Sigmoid colon (tissue), 7 donors: ENCODE results near the gene TPPP3. TPM values are rescaled to one million over a fixed set of nuclear protein-coding genes. Genes with fewer than 3 reads are reported as not detected.

Experiments
- DNase-seq: peaks from one replicate; pipeline ENCODE4 v3.0.0-alpha.2; 2019
- H3K27ac ChIP-seq, 4 donors: fragments of 200-600 bp; sonication (generic); one replicate each; pipeline ENCODE4 v1.5.1; 2016 to 2019; ENCODE audit warnings: mild to moderate bottlenecking in 1 of 4
- H3K27me3 ChIP-seq, 3 donors: fragments of 200-600 bp; sonication (generic); one replicate each; pipeline ENCODE4 v1.5.1; 2019; ENCODE audit warnings: mild to moderate bottlenecking in 1 of 3
- H3K36me3 ChIP-seq, 4 donors: fragments of 200-600 bp; sonication (generic); one replicate each; pipeline ENCODE4 v1.5.1; 2016 to 2019
- H3K4me1 ChIP-seq, 4 donors: fragments of 200-600 bp; sonication (generic); one replicate each; pipeline ENCODE4 v1.5.1; 2017 to 2019
- H3K4me3 ChIP-seq, 4 donors: fragments of 200-600 bp; sonication (generic); one replicate each; pipeline ENCODE4 v1.5.1; 2017 to 2019; ENCODE audit warnings: mild to moderate bottlenecking in 2 of 4, moderate library complexity in 1 of 4
- H3K9me3 ChIP-seq, 4 donors: fragments of 200-600 bp in 3 of 4; sonication (generic) in 3 of 4; one replicate each; pipeline versions ENCODE4 v1.5.1 to v1.6.1; 2013 to 2019
- EP300 ChIP-seq, 4 donors: sonication (generic); formaldehyde crosslinking; IDR thresholded peaks; one replicate each; pipeline ENCODE4 v1.6.1; 2017; ENCODE audit warnings: antibody characterized with exemption in 4 of 4
- POLR2A ChIP-seq, 2 donors: fragments of 450-650 bp; IDR thresholded peaks; one replicate each; pipeline ENCODE4 v1.6.1; 2016; ENCODE audit warnings: antibody characterized with exemption in 2 of 2, mild to moderate bottlenecking in 2 of 2, moderate library complexity in 2 of 2
- POLR2AphosphoS5 ChIP-seq, 4 donors: sonication (generic); formaldehyde crosslinking; IDR thresholded peaks; one replicate each; pipeline ENCODE4 v1.6.1; 2017; ENCODE audit warnings: antibody characterized with exemption in 4 of 4
- WGBS, 2 donors: extraction: QIAGEN DNeasy Blood & Tissue Kit; methylation state at CpG; one replicate each; pipeline ENCODE4 v1.1.7; 2013; 5-methylcytosine and 5-hydroxymethylcytosine counted together
- intact Hi-C: fragments of 100-400 bp; cut with DNase I; formaldehyde crosslinking; loops from one replicate; pipeline ENCODE4 v1.15.1; 2023
- polyA plus RNA-seq, 3 donors: library from polyadenylated mRNA; stranded (reverse); fragments of 200-250 nt; gene quantifications; one replicate each; pipeline ENCODE4 v1.2.3, GENCODE V29; 2013
- total RNA-seq, 4 donors: library from RNA; depleted of rRNA; stranded (reverse); fragments of >200 nt; gene quantifications; one replicate each; pipeline ENCODE4 v1.1.0, GENCODE V29; 2016
- TF ChIP-seq, protein P1 (sequence below), 4 experiments: fragments of 450-650 bp in 3 of 4; fragments of 200-600 bp in 1 of 4; IDR thresholded peaks; one replicate each; pipeline ENCODE4 v1.5.1; 2016 to 2019; ENCODE audit warnings: antibody characterized with exemption in 4 of 4, mild to moderate bottlenecking in 3 of 4, moderate library complexity in 2 of 4
- donor health status: healthy with polysubstance abuse.
- donor health status: Bipolar disorder and iron deficiency.
- donor health status: healthy.

Gene TPPP3
- total and polyA plus RNA-seq, 7 donors = 2.4 to 27.4 (median 13.6) TPM

DNA sequence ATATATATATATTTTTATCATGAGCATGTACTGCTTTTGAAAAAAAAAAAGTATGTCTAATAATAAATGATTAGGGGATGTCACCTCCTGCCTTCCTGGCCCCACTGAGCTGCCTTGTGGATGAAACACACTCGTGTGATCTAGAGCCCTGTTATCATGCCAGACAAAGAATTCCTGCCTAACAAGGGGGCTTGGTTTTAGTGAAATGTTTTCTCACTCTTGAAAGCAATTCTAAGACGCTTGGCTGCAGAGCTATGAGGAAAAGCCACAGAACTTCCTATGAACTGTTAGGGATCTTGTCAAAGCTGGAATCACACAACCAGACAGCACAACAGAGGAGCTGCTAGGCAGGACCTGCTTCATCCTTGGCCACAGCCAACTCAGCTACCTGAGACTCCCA lies 19.0 kb upstream of the TPPP3 start:
- intact Hi-C loops = no loop called here
- no peaks in the 10 kb centered on the region for H3K27me3 ChIP-seq
- no peak overlapping the region for H3K4me3 ChIP-seq
- DNase-seq = no peak
- H3K36me3 ChIP-seq = peaks cover 0 to 8% (median 0%) of the 10 kb centered on the region in 4 donors
- H3K27ac ChIP-seq = no peak overlapping the region
- TF ChIP-seq, protein P1, sequence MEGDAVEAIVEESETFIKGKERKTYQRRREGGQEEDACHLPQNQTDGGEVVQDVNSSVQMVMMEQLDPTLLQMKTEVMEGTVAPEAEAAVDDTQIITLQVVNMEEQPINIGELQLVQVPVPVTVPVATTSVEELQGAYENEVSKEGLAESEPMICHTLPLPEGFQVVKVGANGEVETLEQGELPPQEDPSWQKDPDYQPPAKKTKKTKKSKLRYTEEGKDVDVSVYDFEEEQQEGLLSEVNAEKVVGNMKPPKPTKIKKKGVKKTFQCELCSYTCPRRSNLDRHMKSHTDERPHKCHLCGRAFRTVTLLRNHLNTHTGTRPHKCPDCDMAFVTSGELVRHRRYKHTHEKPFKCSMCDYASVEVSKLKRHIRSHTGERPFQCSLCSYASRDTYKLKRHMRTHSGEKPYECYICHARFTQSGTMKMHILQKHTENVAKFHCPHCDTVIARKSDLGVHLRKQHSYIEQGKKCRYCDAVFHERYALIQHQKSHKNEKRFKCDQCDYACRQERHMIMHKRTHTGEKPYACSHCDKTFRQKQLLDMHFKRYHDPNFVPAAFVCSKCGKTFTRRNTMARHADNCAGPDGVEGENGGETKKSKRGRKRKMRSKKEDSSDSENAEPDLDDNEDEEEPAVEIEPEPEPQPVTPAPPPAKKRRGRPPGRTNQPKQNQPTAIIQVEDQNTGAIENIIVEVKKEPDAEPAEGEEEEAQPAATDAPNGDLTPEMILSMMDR (IDR thresholded peaks at IDR 0.05) = no peak
- TF ChIP-seq EP300 (IDR thresholded peaks at IDR 0.05) = no peak
- TF ChIP-seq POLR2A (IDR thresholded peaks at IDR 0.05) = no peak
- no peak for TF ChIP-seq POLR2AphosphoS5 (IDR thresholded peaks at IDR 0.05)
- H3K9me3 ChIP-seq = no peaks in the 10 kb centered on the region
- peaks cover 0 to 24% (median 14%) of the 10 kb centered on the region in 4 donors for H3K4me1 ChIP-seq
- WGBS, 2 donors = 59 to 76% methylated on average over 2 of the region's 2 CpGs

DNA sequence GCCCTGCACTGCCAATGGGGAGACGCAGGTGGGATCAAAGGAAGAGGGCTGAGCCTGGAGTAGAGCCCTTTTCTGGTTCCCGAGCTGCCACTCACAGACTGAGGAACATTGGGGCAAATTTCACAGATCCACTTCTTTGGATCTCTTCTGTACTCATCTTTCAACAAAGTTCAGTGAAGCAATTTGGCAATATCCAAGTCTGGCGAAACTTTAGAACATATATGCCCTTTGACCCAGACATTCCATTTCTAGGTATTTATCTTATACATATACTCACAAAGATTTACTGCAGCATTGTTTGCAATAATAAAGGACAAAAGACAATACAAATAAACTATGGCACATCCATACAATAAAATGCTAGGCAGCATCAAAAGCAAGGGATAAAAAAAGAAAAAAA lies 18.0 kb upstream of the TPPP3 start:
- TF ChIP-seq POLR2A (IDR thresholded peaks at IDR 0.05) = no peak
- TF ChIP-seq POLR2AphosphoS5 (IDR thresholded peaks at IDR 0.05) = no peak
- TF ChIP-seq, protein P1 (IDR thresholded peaks at IDR 0.05) = no peak
- TF ChIP-seq EP300 (IDR thresholded peaks at IDR 0.05) = no peak
- H3K36me3 ChIP-seq = peaks cover 0 to 8% (median 0%) of the 10 kb centered on the region in 4 donors
- H3K9me3 ChIP-seq = no peaks in the 10 kb centered on the region
- H3K4me1 ChIP-seq = peaks cover 0 to 28% (median 19%) of the 10 kb centered on the region in 4 donors
- no peak for DNase-seq
- H3K4me3 ChIP-seq = no peak overlapping the region
- 72 to 87% methylated on average over 3 of the region's 3 CpGs for WGBS, 2 donors
- intact Hi-C loops = no loop called here
- no peaks in the 10 kb centered on the region for H3K27me3 ChIP-seq
- no peak overlapping the region for H3K27ac ChIP-seq

DNA sequence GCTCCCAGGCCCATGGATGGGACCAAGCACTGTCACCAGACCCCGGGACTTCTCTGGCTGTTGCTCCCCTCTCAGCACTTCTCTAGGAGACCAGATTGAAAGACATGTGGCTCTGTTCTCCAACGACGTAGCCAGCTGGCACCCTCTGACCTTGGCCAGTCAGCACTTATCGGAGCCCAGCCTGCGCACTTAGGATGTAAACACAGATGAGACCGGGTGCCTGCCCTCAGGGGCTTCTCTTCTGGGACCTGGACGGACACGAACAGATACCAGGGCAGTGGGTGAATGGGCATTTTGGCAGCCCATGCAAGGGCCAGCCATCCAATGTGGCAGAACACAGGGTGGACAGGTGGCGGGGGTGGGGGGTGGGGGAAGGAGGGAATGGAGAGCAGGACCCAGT lies 16.3 kb upstream of the TPPP3 start:
- WGBS, 2 donors = 91 to 94% methylated on average over 9 of the region's 9 CpGs
- Histone ChIP-seq H3K27ac (no peak overlapping the region), H3K27me3 (no peaks in the 10 kb centered on the region), H3K4me1 (peaks cover 0 to 25% (median 11%) of the 10 kb centered on the region in 4 donors), H3K9me3 (no peaks in the 10 kb centered on the region), H3K4me3 (no peak overlapping the region), H3K36me3 (peaks cover 0 to 7% (median 0%) of the 10 kb centered on the region in 4 donors)
- no peak for TF ChIP-seq EP300 (IDR thresholded peaks at IDR 0.05)
- no peak for TF ChIP-seq POLR2AphosphoS5 (IDR thresholded peaks at IDR 0.05)
- TF ChIP-seq POLR2A (IDR thresholded peaks at IDR 0.05) = no peak
- TF ChIP-seq, protein P1 (IDR thresholded peaks at IDR 0.05) = no peak
- no peak for DNase-seq
- intact Hi-C loops = loop anchor here (5.0 kb wide), 1 partner anchor 37 kb away; no protein-coding TSS in a partner anchor

DNA sequence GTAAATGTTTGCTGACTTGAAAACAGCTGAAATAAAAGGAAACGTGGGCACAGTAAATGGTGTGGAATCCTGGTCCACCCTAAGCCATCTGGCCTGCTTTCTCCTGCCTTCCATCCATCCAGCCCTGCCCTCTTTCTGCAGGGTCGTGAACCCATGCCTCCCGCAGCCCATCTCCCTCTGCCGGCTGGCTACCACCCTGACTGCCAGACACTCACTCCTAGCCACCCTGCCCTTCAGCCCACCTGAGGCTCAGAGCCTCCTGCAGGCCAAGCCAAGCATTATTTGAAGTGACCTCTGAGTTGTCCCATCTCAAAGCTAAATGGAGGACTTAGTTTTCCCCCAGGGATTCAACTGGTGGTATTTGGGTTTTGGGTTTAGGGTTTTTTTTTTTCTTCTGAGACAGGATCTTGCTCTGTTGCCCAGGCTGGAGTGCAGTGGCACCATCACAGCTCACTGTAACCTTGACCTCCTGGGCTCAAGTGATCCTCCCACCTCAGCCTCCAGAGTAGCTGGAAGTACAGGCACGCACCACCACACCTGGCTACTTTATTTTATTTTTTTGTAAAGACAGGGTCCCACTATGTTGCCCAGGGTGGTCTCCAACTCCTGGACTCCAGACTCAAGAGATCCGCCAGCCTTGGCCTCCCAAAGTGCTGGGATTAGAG lies 14.6 kb upstream of the TPPP3 start:
- no peak overlapping the region for H3K27ac ChIP-seq
- peaks cover 0 to 17% (median 11%) of the 10 kb centered on the region in 4 donors for H3K4me1 ChIP-seq
- TF ChIP-seq, protein P1 (IDR thresholded peaks at IDR 0.05) = no peak
- no peak for TF ChIP-seq EP300 (IDR thresholded peaks at IDR 0.05)
- no peak for TF ChIP-seq POLR2A (IDR thresholded peaks at IDR 0.05)
- TF ChIP-seq POLR2AphosphoS5 (IDR thresholded peaks at IDR 0.05) = no peak
- H3K9me3 ChIP-seq = no peaks in the 10 kb centered on the region
- intact Hi-C loops = loop anchor here (5.0 kb wide), 1 partner anchor 36 kb away; no protein-coding TSS in a partner anchor
- DNase-seq = no peak
- no peaks in the 10 kb centered on the region for H3K36me3 ChIP-seq
- no peaks in the 10 kb centered on the region for H3K27me3 ChIP-seq
- no peak overlapping the region for H3K4me3 ChIP-seq
- WGBS, 2 donors = 77 to 86% methylated on average over 6 of the region's 6 CpGs
